ENCODE measurements around the gene ACE2. TPM values are rescaled to one million over a fixed set of nuclear protein-coding genes. Genes with fewer than 3 reads are reported as not detected.

Gene ACE2
- total RNA-seq, 2 experiments from 2014 or later = not detected

DNA sequence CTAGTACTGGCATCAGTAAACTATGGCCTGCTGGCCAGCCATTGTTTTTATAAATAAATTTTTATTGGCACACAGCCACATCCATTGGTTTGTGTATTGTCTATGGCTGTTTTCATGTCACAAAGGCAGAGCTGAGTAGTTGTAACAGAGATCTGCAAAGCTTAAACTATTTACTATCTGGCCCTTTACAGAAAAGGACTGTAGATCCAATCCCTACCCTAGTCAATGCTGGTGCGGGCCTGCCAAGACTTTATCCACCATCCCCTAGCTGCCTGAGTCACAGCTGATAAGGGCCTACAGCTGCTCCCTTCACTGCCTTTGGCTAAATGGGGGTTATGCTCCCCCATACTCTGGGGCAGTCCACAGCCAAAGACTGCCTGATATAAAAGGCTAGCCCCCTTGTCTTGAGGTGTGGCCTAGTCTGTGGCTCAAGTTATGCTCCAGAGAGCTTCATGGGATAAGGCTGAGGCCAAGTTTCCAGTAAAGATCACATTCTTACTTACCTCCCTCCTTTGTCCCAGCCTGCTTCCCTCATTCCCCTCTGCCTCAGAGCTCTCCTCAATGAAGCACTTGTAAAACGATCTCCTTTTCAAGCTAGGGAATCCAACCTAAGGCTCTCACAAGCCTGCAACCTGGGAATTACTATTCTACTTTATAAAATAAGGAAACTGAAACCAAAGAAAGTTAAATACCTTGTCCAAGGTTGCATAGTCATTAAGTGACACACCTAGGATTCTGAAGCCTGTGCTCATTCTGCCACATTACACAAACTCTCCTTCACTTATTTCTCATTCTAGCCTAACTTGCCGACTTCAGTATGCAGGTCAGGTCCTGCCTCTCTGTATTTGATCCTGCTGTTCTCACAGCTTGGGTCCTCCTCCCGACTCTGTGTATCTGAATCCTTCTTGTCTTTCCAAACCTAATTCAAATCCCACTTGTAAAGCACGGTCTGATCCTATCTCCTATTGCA is 20.7 kb downstream of the ACE2 start:
- Histone ChIP-seq H2AFZ (ENCODE audit: low read length) (no peak overlapping the region), H3K4me2 (ENCODE audit: low read length) (no peak overlapping the region), H3K79me2 (ENCODE audit: insufficient read depth, low read depth, low read length) (no peaks in the 10 kb centered on the region), H3K4me1 (ENCODE audit: insufficient read depth, low read length, poor library complexity, severe bottlenecking) (no peaks in the 10 kb centered on the region), H3K9me2 (ENCODE audit: insufficient read depth, low read length) (no peaks in the 10 kb centered on the region), H3K4me3 (ENCODE audit: low read depth, low read length, poor library complexity, severe bottlenecking) (no peak overlapping the region), H3K27ac (ENCODE audit: low read depth, low read length, poor library complexity, severe bottlenecking) (no peak overlapping the region), H4K20me1 (ENCODE audit: insufficient read depth, low read length) (no peaks in the 10 kb centered on the region), H3K36me3 (ENCODE audit: insufficient read depth, low read length) (no peaks in the 10 kb centered on the region), H3K9me3 (ENCODE audit: low read length) (no peaks in the 10 kb centered on the region)
- ChIA-PET POLR2A (no interaction called here), CTCF (ENCODE audit: unreplicated experiment) (no interaction called here)
- no TSS peak for BruUV-seq (replicated peaks)
- intact Hi-C loops (cut with micrococcal nuclease; ENCODE audit: unreplicated experiment) = no loop called here
- no peak for DNase-seq (ENCODE audit: low spot score)
- TF ChIP-seq, protein P1, sequence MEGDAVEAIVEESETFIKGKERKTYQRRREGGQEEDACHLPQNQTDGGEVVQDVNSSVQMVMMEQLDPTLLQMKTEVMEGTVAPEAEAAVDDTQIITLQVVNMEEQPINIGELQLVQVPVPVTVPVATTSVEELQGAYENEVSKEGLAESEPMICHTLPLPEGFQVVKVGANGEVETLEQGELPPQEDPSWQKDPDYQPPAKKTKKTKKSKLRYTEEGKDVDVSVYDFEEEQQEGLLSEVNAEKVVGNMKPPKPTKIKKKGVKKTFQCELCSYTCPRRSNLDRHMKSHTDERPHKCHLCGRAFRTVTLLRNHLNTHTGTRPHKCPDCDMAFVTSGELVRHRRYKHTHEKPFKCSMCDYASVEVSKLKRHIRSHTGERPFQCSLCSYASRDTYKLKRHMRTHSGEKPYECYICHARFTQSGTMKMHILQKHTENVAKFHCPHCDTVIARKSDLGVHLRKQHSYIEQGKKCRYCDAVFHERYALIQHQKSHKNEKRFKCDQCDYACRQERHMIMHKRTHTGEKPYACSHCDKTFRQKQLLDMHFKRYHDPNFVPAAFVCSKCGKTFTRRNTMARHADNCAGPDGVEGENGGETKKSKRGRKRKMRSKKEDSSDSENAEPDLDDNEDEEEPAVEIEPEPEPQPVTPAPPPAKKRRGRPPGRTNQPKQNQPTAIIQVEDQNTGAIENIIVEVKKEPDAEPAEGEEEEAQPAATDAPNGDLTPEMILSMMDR (conservative IDR thresholded peaks at IDR 0.05; ENCODE audit: low read length) = no peak
- no peak for TF ChIP-seq EZH2phosphoT487 (IDR thresholded peaks at IDR 0.05; ENCODE audit: borderline replicate concordance, low read depth, low read length)

DNA sequence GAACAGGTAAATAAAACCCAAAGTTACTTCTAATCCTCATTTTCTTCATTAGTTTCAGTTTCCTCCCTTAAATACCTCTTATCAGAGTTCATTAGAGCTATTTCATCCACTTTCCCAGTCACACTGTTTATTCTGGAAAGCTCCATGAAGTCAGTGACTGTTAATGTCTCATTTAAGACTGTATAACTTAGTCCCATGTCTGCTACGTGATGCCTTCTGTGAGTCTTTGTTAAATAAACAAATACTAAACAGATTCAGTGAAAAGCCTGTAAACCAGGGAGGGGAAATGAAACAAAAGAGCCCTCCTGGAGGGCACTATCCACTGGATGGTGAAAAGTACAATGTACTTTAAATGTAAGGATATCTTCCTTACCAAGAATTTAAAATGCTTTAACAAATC is 24.7 kb downstream of the ACE2 start:
- H3K4me2 ChIP-seq (ENCODE audit: low read length) = no peak overlapping the region

More for the DNA sequence above, 24.7 kb downstream of the ACE2 start:
- intact Hi-C loops (cut with micrococcal nuclease; ENCODE audit: unreplicated experiment) = no loop called here
- Histone ChIP-seq H3K36me3 (ENCODE audit: insufficient read depth, low read length) (no peaks in the 10 kb centered on the region), H3K4me3 (ENCODE audit: low read depth, low read length, poor library complexity, severe bottlenecking) (no peak overlapping the region), H2AFZ (ENCODE audit: low read length) (no peak overlapping the region), H3K9me3 (ENCODE audit: low read length) (no peaks in the 10 kb centered on the region), H3K4me1 (ENCODE audit: insufficient read depth, low read length, poor library complexity, severe bottlenecking) (no peaks in the 10 kb centered on the region), H4K20me1 (ENCODE audit: insufficient read depth, low read length) (no peaks in the 10 kb centered on the region), H3K79me2 (ENCODE audit: insufficient read depth, low read depth, low read length) (no peaks in the 10 kb centered on the region), H3K9me2 (ENCODE audit: insufficient read depth, low read length) (no peaks in the 10 kb centered on the region), H3K27ac (ENCODE audit: low read depth, low read length, poor library complexity, severe bottlenecking) (no peak overlapping the region)
- TF ChIP-seq, protein P1 (conservative IDR thresholded peaks at IDR 0.05; ENCODE audit: low read length) = no peak
- no peak for TF ChIP-seq EZH2phosphoT487 (IDR thresholded peaks at IDR 0.05; ENCODE audit: borderline replicate concordance, low read depth, low read length)
- no peak for DNase-seq (ENCODE audit: low spot score)
- ChIA-PET CTCF (ENCODE audit: unreplicated experiment) (no interaction called here), POLR2A (no interaction called here)
- BruUV-seq (replicated peaks) = no TSS peak

Data from OCI-LY7 (cell line).